Natural killer cell (primary cell): ENCODE data around the gene WDR74. TPM values are rescaled to one million over a fixed set of nuclear protein-coding genes. Genes with fewer than 3 reads are reported as not detected.

Source experiments
- ATAC-seq, 3 donors: fragments of 150-1000 bp in 2 of 3; fragments of 200-7000 bp in 1 of 3; cut with Tn5 transposase; 1 replicate in 1 of 3; 2 replicates in 2 of 3; pipeline ENCODE4 v1.10.0; 2021; ENCODE audit warnings: mild to moderate bottlenecking in 2 of 3, moderate library complexity in 2 of 3
- DNase-seq, 2 donors: peaks; one replicate each; pipeline versions ENCODE4 v3.0.0 to v3.0.0-alpha.2; 2013 to 2021; ENCODE audit warnings: mixed read lengths in 1 of 2
- H3K27ac ChIP-seq: one replicate; pipeline ENCODE4 v1.5.1; 2013; ENCODE audit warnings: mild to moderate bottlenecking, low read length
- H3K27me3 ChIP-seq: one replicate; pipeline ENCODE4 v1.6.1; 2013; ENCODE audit warnings: low read length; ENCODE audit not compliant: control insufficient read depth, insufficient read depth
- H3K36me3 ChIP-seq: one replicate; pipeline ENCODE4 v1.6.1; 2013; ENCODE audit warnings: low read length; ENCODE audit not compliant: control insufficient read depth, insufficient read depth
- H3K4me1 ChIP-seq: one replicate; pipeline ENCODE4 v1.6.1; 2013; ENCODE audit warnings: low read length; ENCODE audit not compliant: control insufficient read depth, insufficient read depth
- H3K4me3 ChIP-seq: one replicate; pipeline ENCODE4 v1.5.1; 2013; ENCODE audit warnings: low read length
- H3K9me3 ChIP-seq: one replicate; pipeline ENCODE4 v1.6.1; 2013; ENCODE audit warnings: low read length; ENCODE audit not compliant: control insufficient read depth, insufficient read depth
- H3K27ac Mint-ChIP-seq, 2 donors: one replicate each; pipeline ENCODE4 v1.8.0; 2022; ENCODE audit warnings: mild to moderate bottlenecking in 2 of 2, mixed read lengths in 2 of 2, moderate library complexity in 1 of 2
- H3K27me3 Mint-ChIP-seq, 2 donors: one replicate each; pipeline ENCODE4 v1.8.0; 2022; ENCODE audit warnings: low read depth in 2 of 2, mixed read lengths in 2 of 2
- H3K36me3 Mint-ChIP-seq: one replicate; pipeline ENCODE4 v1.8.0; 2022; ENCODE audit warnings: mixed read lengths
- H3K4me1 Mint-ChIP-seq, 2 donors: one replicate each; pipeline ENCODE4 v1.8.0; 2022; ENCODE audit warnings: mixed read lengths in 2 of 2
- H3K4me3 Mint-ChIP-seq: one replicate; pipeline ENCODE4 v1.8.0; 2022; ENCODE audit warnings: mild to moderate bottlenecking, moderate library complexity, mixed read lengths
- H3K9me3 Mint-ChIP-seq, 2 donors: one replicate each; pipeline ENCODE4 v1.8.0; 2022; ENCODE audit warnings: mixed read lengths in 2 of 2
- CTCF ChIP-seq: fragments of 200-600 bp; IDR thresholded peaks from one replicate; pipeline ENCODE4 v1.8.0; 2022; ENCODE audit warnings: antibody characterized with exemption
- WGBS: methylation state at CpG from one replicate; pipeline ENCODE4 v1.1.7; 2013; ENCODE audit warnings: missing lambda C conversion rate; ENCODE audit not compliant: insufficient coverage; 5-methylcytosine and 5-hydroxymethylcytosine counted together
- intact Hi-C: fragments of 100-400 bp; cut with micrococcal nuclease; formaldehyde crosslinking; loops from one replicate; pipeline ENCODE4 v1.14.2; 2022
- total RNA-seq, 4 donors: library from RNA; stranded (reverse); fragments of 120-200 nt in 1 of 4; gene quantifications; one replicate each; pipeline versions ENCODE4 v1.2.3 to v1.2.4, GENCODE V29; 2013 to 2022

The WDR74 gene
- total RNA-seq, 3 donors from 2014 or later (not counting 1 experiment from before 2014, with no cell fraction given) = 151 to 173 (median 171) TPM

DNA sequence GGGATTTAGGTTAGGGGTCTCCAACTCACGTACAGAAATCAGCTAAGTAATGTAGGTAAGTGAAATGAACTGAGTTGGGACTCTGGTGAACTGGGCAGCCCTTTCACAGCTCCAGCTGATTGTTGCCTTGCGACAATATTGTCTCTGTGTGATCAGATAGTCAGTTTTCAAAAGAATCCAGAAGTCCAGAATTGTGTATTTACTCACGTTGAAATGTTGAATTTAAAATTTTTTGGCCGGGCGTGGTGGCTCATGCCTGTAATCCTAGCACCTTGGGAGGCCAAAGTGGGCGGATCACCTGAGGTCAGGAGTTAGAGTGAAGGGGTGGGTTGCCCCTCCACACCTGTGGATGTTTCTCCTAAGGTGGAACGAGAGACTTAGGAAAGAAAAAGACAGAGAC, 18.8 kb upstream of the WDR74 start:
- H3K4me1 Mint-ChIP-seq = peaks cover 40% of the 10 kb centered on the region in 2 donors
- Histone ChIP-seq H3K36me3 (peaks cover 13% of the 10 kb centered on the region), H3K4me3 (no peak overlapping the region), H3K27me3 (no peaks in the 10 kb centered on the region), H3K4me1 (peaks cover 34% of the 10 kb centered on the region), H3K9me3 (no peaks in the 10 kb centered on the region), H3K27ac (no peak overlapping the region)
- no peak for TF ChIP-seq CTCF
- H3K27ac Mint-ChIP-seq = no peak overlapping the region
- H3K27me3 Mint-ChIP-seq = no peaks in the 10 kb centered on the region
- WGBS = 92% methylated on average over 7 of the region's 7 CpGs
- H3K4me3 Mint-ChIP-seq = no peak overlapping the region
- no peak for DNase-seq
- peaks cover 4% of the 10 kb centered on the region for H3K36me3 Mint-ChIP-seq
- H3K9me3 Mint-ChIP-seq = no peaks in the 10 kb centered on the region
- intact Hi-C loops = loop anchor here (5.0 kb wide), 1 partner anchor 266 kb away; the partner anchor contains the start of gene TUT1
- no peak for ATAC-seq

DNA sequence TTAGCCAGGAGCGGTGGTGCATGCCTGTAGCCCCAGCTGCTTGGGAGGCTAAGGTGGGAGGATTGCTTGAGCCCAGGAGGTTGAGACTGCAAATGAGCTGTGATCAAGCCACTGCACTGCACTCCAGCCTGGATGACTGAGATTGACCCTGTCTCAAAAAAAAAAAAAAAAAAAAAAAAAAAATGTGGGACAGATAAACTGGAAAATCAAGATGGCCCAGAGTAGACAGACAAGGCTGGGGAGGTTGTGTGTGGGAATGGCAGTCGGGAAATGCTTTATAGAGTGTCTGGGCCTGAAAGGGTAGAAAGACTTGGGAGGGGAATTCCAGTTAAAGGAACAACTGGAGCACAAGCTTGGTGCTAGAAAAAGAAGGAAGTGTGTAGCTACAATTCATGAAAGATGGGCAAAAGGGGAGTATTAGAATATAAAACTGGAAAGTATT, 18.2 kb upstream of the WDR74 start:
- Histone ChIP-seq H3K4me3 (no peak overlapping the region), H3K4me1 (peaks cover 34% of the 10 kb centered on the region), H3K27ac (no peak overlapping the region), H3K9me3 (no peaks in the 10 kb centered on the region), H3K36me3 (peaks cover 20% of the 10 kb centered on the region), H3K27me3 (no peaks in the 10 kb centered on the region)
- intact Hi-C loops = loop anchor here (5.0 kb wide), 1 partner anchor 265 kb away; the partner anchor contains the start of gene TUT1
- Mint-ChIP-seq H3K4me3 (peak overlapping the region; percentile 19), H3K9me3 (no peaks in the 10 kb centered on the region), H3K27me3 (no peaks in the 10 kb centered on the region), H3K36me3 (peaks cover 10% of the 10 kb centered on the region), H3K4me1 (peaks cover 42 to 43% of the 10 kb centered on the region in 2 donors), H3K27ac (no peak overlapping the region)
- 91% methylated on average over 2 of the region's 2 CpGs for WGBS
- no peak for ATAC-seq
- no peak for TF ChIP-seq CTCF
- no peak for DNase-seq

DNA sequence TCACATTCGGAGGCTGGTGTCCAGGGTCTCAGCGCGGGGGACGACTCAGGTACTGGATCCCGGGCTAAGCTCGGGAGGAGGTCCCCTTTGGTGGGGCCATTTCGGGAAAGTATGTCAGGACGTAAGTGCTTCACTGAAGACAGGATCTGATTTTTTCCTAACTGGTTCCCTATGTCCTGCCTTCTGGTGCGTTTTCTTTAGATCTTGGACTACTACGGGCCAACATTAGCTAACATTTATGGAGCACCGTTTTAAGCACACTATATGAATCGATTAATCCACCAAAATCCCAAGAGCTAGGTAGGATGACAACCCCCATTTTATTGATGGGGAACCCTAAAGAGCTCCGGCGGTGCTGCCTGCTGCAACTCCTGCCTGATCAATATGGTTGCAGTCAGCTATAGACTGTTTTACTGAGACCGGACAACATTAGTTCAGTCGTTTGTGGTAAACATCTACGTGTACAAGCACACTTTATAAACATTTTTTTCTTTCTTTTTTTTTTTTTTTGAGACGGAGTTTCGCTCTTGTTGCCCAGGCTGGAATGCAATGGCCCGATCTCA, 17.0 kb upstream of the WDR74 start:
- no peak for ATAC-seq

More for the DNA sequence above, 17.0 kb upstream of the WDR74 start:
- intact Hi-C loops = loop anchor here (5.0 kb wide), 1 partner anchor 264 kb away; the partner anchor contains the start of gene TUT1
- Histone ChIP-seq H3K9me3 (no peaks in the 10 kb centered on the region), H3K27me3 (no peaks in the 10 kb centered on the region), H3K27ac (peak overlapping the region; percentile 63), H3K4me3 (peak overlapping the region; percentile 79), H3K36me3 (peaks cover 31% of the 10 kb centered on the region), H3K4me1 (peaks cover 31% of the 10 kb centered on the region)
- H3K9me3 Mint-ChIP-seq = no peaks in the 10 kb centered on the region
- peaks cover 45% of the 10 kb centered on the region in 2 donors for H3K4me1 Mint-ChIP-seq
- H3K36me3 Mint-ChIP-seq = peaks cover 18% of the 10 kb centered on the region
- DNase-seq = peak in 1 of 2 donors; percentile 53
- no peak for TF ChIP-seq CTCF
- peak overlapping the region; percentile 95 to 97 for H3K27ac Mint-ChIP-seq
- peak overlapping the region; percentile 98 for H3K4me3 Mint-ChIP-seq
- WGBS = 7% methylated on average over 20 of the region's 20 CpGs
- H3K27me3 Mint-ChIP-seq = no peaks in the 10 kb centered on the region
